Activated naive CD8-positive, alpha-beta T cell (primary cell): ENCODE measurements around the gene RIOK3.
A peak's percentile ranks its signal among the peaks of the same experiment; 100 is the strongest.
"Not testable (repeated sequence)": the region's sequence is repeated elsewhere in the genome, so short reads cannot be mapped to it uniquely, and the experiment has no call there.

Source experiments
- H3K27ac Mint-ChIP-seq: one replicate; pipeline ENCODE4 v1.8.0; 2021; ENCODE audit warnings: mixed read lengths
- H3K27me3 Mint-ChIP-seq: one replicate; pipeline ENCODE4 v1.8.0; 2021; ENCODE audit warnings: mixed read lengths
- H3K36me3 Mint-ChIP-seq: one replicate; pipeline ENCODE4 v1.8.0; 2021; ENCODE audit warnings: mixed read lengths
- H3K4me1 Mint-ChIP-seq: one replicate; pipeline ENCODE4 v1.8.0; 2021; ENCODE audit warnings: low read depth, mixed read lengths
- H3K4me3 Mint-ChIP-seq: one replicate; pipeline ENCODE4 v1.8.0; 2021; ENCODE audit warnings: mild to moderate bottlenecking, mixed read lengths
- H3K9me3 Mint-ChIP-seq: one replicate; pipeline ENCODE4 v1.8.0; 2021; ENCODE audit warnings: low read depth, mixed read lengths

The RIOK3 gene

GRCh38 chr18:23501626-23502025 lies 48.5 kb downstream of the RIOK3 start:
- H3K9me3 Mint-ChIP-seq: no peaks in the 10 kb centered on the region

GRCh38 chr18:23502516-23503037 lies 49.5 kb downstream of the RIOK3 start:
- Mint-ChIP-seq H3K36me3 (peaks cover 6% of the 10 kb centered on the region), H3K4me1 (peaks cover 40% of the 10 kb centered on the region), H3K27ac (peak overlapping the region; percentile 93), H3K9me3 (no peaks in the 10 kb centered on the region), H3K27me3 (no peaks in the 10 kb centered on the region), H3K4me3 (peak overlapping the region; percentile 89)

More at GRCh38 chr18:23501626-23502025, 48.5 kb downstream of the RIOK3 start:
- Mint-ChIP-seq H3K27me3 (no peaks in the 10 kb centered on the region), H3K27ac (no peak overlapping the region), H3K36me3 (peaks cover 3% of the 10 kb centered on the region), H3K4me3 (peak overlapping the region; percentile 20), H3K4me1 (peaks cover 33% of the 10 kb centered on the region)

GRCh38 chr18:23503038-23503962 lies 50.2 kb downstream of the RIOK3 start, which contains the start of gene RMC1:
RMC1 (plus strand) TSS chr18:23503511; CDS start chr18:23503619, 108 bp downstream.
- Mint-ChIP-seq H3K27ac (peak within 1 kb of the TSS; percentile 93), H3K9me3 (no peaks in the 10 kb centered on the region), H3K36me3 (peaks cover 6% of the 10 kb centered on the region), H3K4me3 (peak within 1 kb of the TSS; percentile 94), H3K27me3 (no peaks in the 10 kb centered on the region), H3K4me1 (peaks cover 42% of the 10 kb centered on the region)

- peaks cover 6% of the 10 kb centered on the region for H3K36me3 Mint-ChIP-seq
- H3K27me3 Mint-ChIP-seq: no peaks in the 10 kb centered on the region
- peaks cover 39% of the 10 kb centered on the region for H3K4me1 Mint-ChIP-seq
- H3K4me3 Mint-ChIP-seq: peak overlapping the region; percentile 94
- H3K9me3 Mint-ChIP-seq: no peaks in the 10 kb centered on the region
- peak overlapping the region; percentile 85 for H3K27ac Mint-ChIP-seq
Measured at GRCh38 chr18:23503963-23504344, 50.9 kb downstream of the RIOK3 start.

GRCh38 chr18:23504720-23505119 lies 51.6 kb downstream of the RIOK3 start:
- Mint-ChIP-seq H3K4me3 (peak overlapping the region; percentile 94), H3K27ac (peak overlapping the region; percentile 85), H3K4me1 (peaks cover 36% of the 10 kb centered on the region), H3K36me3 (peaks cover 6% of the 10 kb centered on the region), H3K9me3 (no peaks in the 10 kb centered on the region), H3K27me3 (no peaks in the 10 kb centered on the region)

GRCh38 chr18:23506393-23506792 lies 53.3 kb downstream of the RIOK3 start:
- no peak overlapping the region for H3K27ac Mint-ChIP-seq

GRCh38 chr18:23510923-23511322 lies 57.8 kb downstream of the RIOK3 start:
- Mint-ChIP-seq H3K36me3 (peaks cover 14% of the 10 kb centered on the region), H3K4me1 (peaks cover 29% of the 10 kb centered on the region)
- not testable (repeated sequence) for H3K27ac Mint-ChIP-seq, H3K27me3 Mint-ChIP-seq, H3K4me3 Mint-ChIP-seq, H3K9me3 Mint-ChIP-seq

More at GRCh38 chr18:23506393-23506792, 53.3 kb downstream of the RIOK3 start:
- Mint-ChIP-seq H3K27me3 (no peaks in the 10 kb centered on the region), H3K4me3 (peak overlapping the region; percentile 33), H3K4me1 (peaks cover 36% of the 10 kb centered on the region), H3K9me3 (no peaks in the 10 kb centered on the region), H3K36me3 (peaks cover 16% of the 10 kb centered on the region)

GRCh38 chr18:23512216-23512615 lies 59.1 kb downstream of the RIOK3 start:
- H3K27me3 Mint-ChIP-seq, H3K9me3 Mint-ChIP-seq, H3K27ac Mint-ChIP-seq, H3K4me3 Mint-ChIP-seq: not testable (repeated sequence)
- Mint-ChIP-seq H3K4me1 (peaks cover 25% of the 10 kb centered on the region), H3K36me3 (peaks cover 15% of the 10 kb centered on the region)

- no peak overlapping the region for H3K27ac Mint-ChIP-seq
- peaks cover 15% of the 10 kb centered on the region for H3K36me3 Mint-ChIP-seq
- peaks cover 21% of the 10 kb centered on the region for H3K4me1 Mint-ChIP-seq
- H3K4me3 Mint-ChIP-seq: no peak overlapping the region
- no peaks in the 10 kb centered on the region for H3K27me3 Mint-ChIP-seq
- no peaks in the 10 kb centered on the region for H3K9me3 Mint-ChIP-seq
Measured at GRCh38 chr18:23512641-23513040, 59.6 kb downstream of the RIOK3 start.

GRCh38 chr18:23515911-23516546 lies 62.9 kb downstream of the RIOK3 start:
- no peak overlapping the region for H3K4me3 Mint-ChIP-seq
- no peaks in the 10 kb centered on the region for H3K9me3 Mint-ChIP-seq
- H3K27me3 Mint-ChIP-seq: no peaks in the 10 kb centered on the region
- peak overlapping the region; percentile 29 for H3K27ac Mint-ChIP-seq
- peaks cover 16% of the 10 kb centered on the region for H3K4me1 Mint-ChIP-seq
- H3K36me3 Mint-ChIP-seq: peaks cover 12% of the 10 kb centered on the region

GRCh38 chr18:23519734-23520133 lies 66.6 kb downstream of the RIOK3 start:
- H3K4me1 Mint-ChIP-seq: peaks cover 8% of the 10 kb centered on the region
- no peak overlapping the region for H3K4me3 Mint-ChIP-seq
- no peak overlapping the region for H3K27ac Mint-ChIP-seq
- H3K27me3 Mint-ChIP-seq: no peaks in the 10 kb centered on the region
- no peaks in the 10 kb centered on the region for H3K9me3 Mint-ChIP-seq
- peaks cover 14% of the 10 kb centered on the region for H3K36me3 Mint-ChIP-seq

GRCh38 chr18:23521271-23521670 lies 68.2 kb downstream of the RIOK3 start:
- H3K36me3 Mint-ChIP-seq: peaks cover 9% of the 10 kb centered on the region
- peaks cover 3% of the 10 kb centered on the region for H3K4me1 Mint-ChIP-seq
- H3K27ac Mint-ChIP-seq: no peak overlapping the region
- H3K9me3 Mint-ChIP-seq: no peaks in the 10 kb centered on the region
- H3K27me3 Mint-ChIP-seq: no peaks in the 10 kb centered on the region
- no peak overlapping the region for H3K4me3 Mint-ChIP-seq

- Mint-ChIP-seq H3K27ac (no peak overlapping the region), H3K36me3 (peaks cover 9% of the 10 kb centered on the region), H3K9me3 (no peaks in the 10 kb centered on the region), H3K27me3 (no peaks in the 10 kb centered on the region), H3K4me3 (no peak overlapping the region), H3K4me1 (peaks cover 3% of the 10 kb centered on the region)
Measured at GRCh38 chr18:23521907-23522306, 68.8 kb downstream of the RIOK3 start.

GRCh38 chr18:23523429-23524212 lies 70.5 kb downstream of the RIOK3 start:
- no peaks in the 10 kb centered on the region for H3K9me3 Mint-ChIP-seq
- no peaks in the 10 kb centered on the region for H3K27me3 Mint-ChIP-seq
- peaks cover 9% of the 10 kb centered on the region for H3K36me3 Mint-ChIP-seq
- peaks cover 3% of the 10 kb centered on the region for H3K4me1 Mint-ChIP-seq
- H3K4me3 Mint-ChIP-seq: no peak overlapping the region
- peak overlapping the region; percentile 67 for H3K27ac Mint-ChIP-seq
